KMS-11 (cell line): ENCODE data around the gene WDR27.

Source experiments
- H2AFZ ChIP-seq: fragments of 200-600 bp; sonication (generic); 2 replicates; pipeline ENCODE4 v1.6.1; 2016; ENCODE audit warnings: antibody characterized with exemption, mixed run types, low read depth
- H3K27ac ChIP-seq: fragments of 200-600 bp; sonication (generic); 2 replicates; pipeline ENCODE4 v1.6.1; 2016; ENCODE audit warnings: mild to moderate bottlenecking, mixed run types
- H3K27me3 ChIP-seq: fragments of 200-600 bp; sonication (generic); 2 replicates; pipeline ENCODE4 v1.6.1; 2017; ENCODE audit warnings: mild to moderate bottlenecking, low read depth, mixed run types, moderate library complexity; ENCODE audit not compliant: insufficient read depth
- H3K36me3 ChIP-seq: fragments of 200-600 bp; sonication (generic); 2 replicates; pipeline ENCODE4 v1.6.1; 2017; ENCODE audit warnings: mild to moderate bottlenecking, mixed run types; ENCODE audit not compliant: insufficient read depth
- H3K4me1 ChIP-seq: fragments of 200-600 bp; sonication (generic); 2 replicates; pipeline ENCODE4 v1.6.1; 2016; ENCODE audit warnings: mild to moderate bottlenecking, low read depth, mixed run types; ENCODE audit not compliant: poor library complexity, severe bottlenecking
- H3K4me2 ChIP-seq: fragments of 200-600 bp; sonication (generic); 2 replicates; pipeline ENCODE4 v1.7.0; 2016; ENCODE audit warnings: mild to moderate bottlenecking, mixed run types
- H3K4me3 ChIP-seq: fragments of 200-600 bp; sonication (generic); IDR thresholded peaks from 2 replicates; pipeline ENCODE4 v1.6.1; 2017; ENCODE audit warnings: low read depth, low read length, mixed read lengths; ENCODE audit not compliant: insufficient read depth
- H3K79me2 ChIP-seq: fragments of 200-600 bp; sonication (generic); 2 replicates; pipeline ENCODE4 v1.6.1; 2016; ENCODE audit warnings: low read depth, mixed run types; ENCODE audit not compliant: insufficient read depth
- H3K9ac ChIP-seq: fragments of 200-600 bp; sonication (generic); 2 replicates; pipeline ENCODE4 v1.6.1; 2016; ENCODE audit warnings: mild to moderate bottlenecking, mixed run types
- H4K20me1 ChIP-seq: fragments of 200-600 bp; sonication (generic); 2 replicates; pipeline ENCODE4 v1.6.1; 2016; ENCODE audit warnings: mild to moderate bottlenecking, mixed run types; ENCODE audit not compliant: insufficient read depth
- TF ChIP-seq, protein P1 (sequence below): fragments of 200-600 bp; sonication (generic); conservative IDR thresholded peaks from 2 replicates; pipeline ENCODE4 v1.6.1; 2017; ENCODE audit warnings: low read depth, mild to moderate bottlenecking, antibody characterized with exemption, low read length, moderate library complexity, mixed read lengths

The WDR27 gene

DNA sequence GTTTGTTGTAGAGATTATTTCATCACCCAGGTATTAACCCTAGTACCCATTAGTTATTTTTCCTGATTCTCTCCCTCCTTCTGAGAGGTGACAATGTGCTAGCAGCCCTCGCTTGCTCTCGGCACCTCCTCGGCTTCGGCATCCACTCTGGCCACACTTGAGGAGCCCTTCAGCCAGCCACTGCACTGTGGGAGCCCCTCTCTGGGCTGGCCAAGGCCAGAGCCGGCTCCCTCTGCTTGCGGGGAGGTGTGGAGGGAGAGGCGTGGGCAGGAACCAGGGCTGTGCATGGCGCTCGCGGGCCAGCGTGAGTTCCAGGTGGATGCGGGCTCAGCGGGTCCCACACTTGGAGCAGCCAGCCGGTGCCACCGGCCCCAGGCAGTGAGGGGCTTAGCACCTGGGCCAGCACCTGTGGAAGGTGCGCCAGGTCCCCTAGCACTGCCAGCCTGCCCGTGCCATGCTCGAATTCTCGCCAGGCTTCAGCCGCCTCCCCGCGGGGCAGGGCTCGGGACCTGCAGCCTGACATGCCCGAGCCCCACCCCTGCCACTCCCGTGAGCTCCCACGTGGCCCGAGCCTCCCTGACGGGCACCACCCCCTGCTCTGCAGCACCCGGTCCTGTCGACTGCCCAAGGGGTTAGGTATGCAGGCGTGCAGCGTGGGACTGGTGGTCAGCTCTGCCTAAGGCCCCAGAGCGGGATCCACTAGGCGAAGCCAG lies 221.9 kb downstream of the WDR27 start:
- Histone ChIP-seq H4K20me1 (no peaks in the 10 kb centered on the region), H3K9ac (no peak overlapping the region), H3K4me1 (no peaks in the 10 kb centered on the region), H3K4me3 (no peak overlapping the region), H3K27ac (no peak overlapping the region), H3K27me3 (no peaks in the 10 kb centered on the region), H2AFZ (no peak overlapping the region), H3K4me2 (no peak overlapping the region), H3K36me3 (no peaks in the 10 kb centered on the region), H3K79me2 (no peaks in the 10 kb centered on the region)
- TF ChIP-seq, protein P1, sequence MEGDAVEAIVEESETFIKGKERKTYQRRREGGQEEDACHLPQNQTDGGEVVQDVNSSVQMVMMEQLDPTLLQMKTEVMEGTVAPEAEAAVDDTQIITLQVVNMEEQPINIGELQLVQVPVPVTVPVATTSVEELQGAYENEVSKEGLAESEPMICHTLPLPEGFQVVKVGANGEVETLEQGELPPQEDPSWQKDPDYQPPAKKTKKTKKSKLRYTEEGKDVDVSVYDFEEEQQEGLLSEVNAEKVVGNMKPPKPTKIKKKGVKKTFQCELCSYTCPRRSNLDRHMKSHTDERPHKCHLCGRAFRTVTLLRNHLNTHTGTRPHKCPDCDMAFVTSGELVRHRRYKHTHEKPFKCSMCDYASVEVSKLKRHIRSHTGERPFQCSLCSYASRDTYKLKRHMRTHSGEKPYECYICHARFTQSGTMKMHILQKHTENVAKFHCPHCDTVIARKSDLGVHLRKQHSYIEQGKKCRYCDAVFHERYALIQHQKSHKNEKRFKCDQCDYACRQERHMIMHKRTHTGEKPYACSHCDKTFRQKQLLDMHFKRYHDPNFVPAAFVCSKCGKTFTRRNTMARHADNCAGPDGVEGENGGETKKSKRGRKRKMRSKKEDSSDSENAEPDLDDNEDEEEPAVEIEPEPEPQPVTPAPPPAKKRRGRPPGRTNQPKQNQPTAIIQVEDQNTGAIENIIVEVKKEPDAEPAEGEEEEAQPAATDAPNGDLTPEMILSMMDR, result no peak

DNA sequence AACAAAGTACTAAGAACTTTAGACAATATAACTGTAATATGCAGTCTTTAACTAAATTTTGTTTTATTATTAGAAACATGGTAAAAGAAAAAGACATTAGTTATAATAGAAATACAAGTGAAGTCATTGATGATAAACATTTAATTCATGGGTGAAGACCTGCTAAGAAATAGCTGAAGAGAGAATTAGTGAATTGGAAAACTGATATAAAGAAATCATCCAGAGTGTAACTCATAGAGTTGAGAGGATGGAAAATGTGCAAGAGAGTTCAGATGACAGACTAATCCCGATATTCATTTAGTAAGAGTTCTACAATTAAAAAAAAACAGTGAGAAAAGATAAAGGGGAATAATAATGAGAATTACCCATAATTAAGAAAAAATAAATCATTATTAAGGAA lies 227.5 kb downstream of the WDR27 start:
- Histone ChIP-seq H3K27ac (peak overlapping the region; percentile 62; the same call in 1 of the 2 replicates), H3K4me2 (peak overlapping the region; percentile 46; the same call in 1 of the 2 replicates)

DNA sequence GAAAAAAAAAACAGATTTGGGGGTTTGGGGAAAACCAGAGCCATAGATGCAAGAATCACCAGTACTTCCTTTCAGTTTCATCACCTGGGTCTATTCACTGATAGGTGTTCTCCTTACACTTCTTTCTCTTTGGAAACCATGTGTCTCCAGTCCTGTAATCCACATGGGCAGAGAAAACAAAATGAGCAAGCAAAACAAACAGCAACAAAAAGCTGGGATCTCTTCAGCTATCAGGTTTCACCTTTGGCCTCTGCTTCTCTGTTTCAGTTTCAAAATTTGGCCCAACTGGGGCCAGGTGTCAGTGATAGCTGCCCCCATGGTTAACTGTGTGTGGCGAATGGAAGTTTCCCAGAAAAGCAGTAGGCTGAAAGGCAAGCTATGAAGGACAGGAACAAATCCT lies 228.2 kb downstream of the WDR27 start:
- H3K27me3 ChIP-seq, result no peaks in the 10 kb centered on the region
- TF ChIP-seq, protein P1, result no peak
- H3K36me3 ChIP-seq, result no peaks in the 10 kb centered on the region
- no peaks in the 10 kb centered on the region for H4K20me1 ChIP-seq
- peak overlapping the region; percentile 62 for H3K27ac ChIP-seq
- H3K4me2 ChIP-seq, result peak overlapping the region; percentile 46
- 0 out of 2 replicates have a peak overlapping the region, but pooled peaks have one; percentile 1 for H3K9ac ChIP-seq
- no peaks in the 10 kb centered on the region for H3K79me2 ChIP-seq
- H2AFZ ChIP-seq, result no peak overlapping the region
- peaks cover 41% of the 10 kb centered on the region for H3K4me1 ChIP-seq
- no peak overlapping the region for H3K4me3 ChIP-seq

More for the DNA sequence above, 227.5 kb downstream of the WDR27 start:
- Histone ChIP-seq H3K79me2 (no peaks in the 10 kb centered on the region), H4K20me1 (no peaks in the 10 kb centered on the region), H3K27me3 (no peaks in the 10 kb centered on the region), H3K9ac (no peak overlapping the region), H3K4me3 (no peak overlapping the region), H3K36me3 (no peaks in the 10 kb centered on the region), H3K4me1 (peaks cover 41% of the 10 kb centered on the region), H2AFZ (no peak overlapping the region)
- TF ChIP-seq, protein P1, result no peak

DNA sequence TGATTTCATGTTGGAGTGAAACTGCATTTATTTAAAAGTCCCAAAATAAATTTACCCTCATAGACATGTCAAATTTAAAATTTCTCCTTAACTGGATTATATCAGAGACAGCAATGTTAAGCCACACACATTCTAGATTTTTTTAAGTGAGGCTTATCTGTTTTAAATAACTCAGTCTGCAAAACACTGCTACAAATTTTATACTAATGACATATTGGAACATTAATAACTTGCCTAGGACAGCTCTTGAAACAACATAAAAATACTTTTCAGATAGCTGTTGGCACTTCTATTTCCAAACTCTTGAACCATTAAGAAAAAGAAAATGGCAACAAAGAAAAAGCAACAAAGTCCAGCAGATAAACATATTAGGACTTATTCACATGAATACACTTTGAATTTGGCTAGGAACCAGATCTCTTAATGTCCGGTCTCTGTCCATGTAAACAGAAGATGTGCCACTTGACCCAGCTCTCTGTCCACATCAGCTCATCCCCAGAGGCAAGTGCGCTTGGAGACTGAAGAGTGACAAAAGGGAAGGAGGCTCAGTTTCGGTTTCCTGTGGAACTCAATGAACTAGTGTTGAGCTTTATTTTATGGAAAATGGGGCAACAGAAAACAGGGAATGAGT lies 228.9 kb downstream of the WDR27 start:
- H3K4me3 ChIP-seq, result no peak overlapping the region
- H3K9ac ChIP-seq, result 0 out of 2 replicates have a peak overlapping the region, but pooled peaks have one; percentile 1
- no peak overlapping the region for H2AFZ ChIP-seq
- peak overlapping the region; percentile 62 for H3K27ac ChIP-seq
- peak overlapping the region; percentile 46 for H3K4me2 ChIP-seq
- H4K20me1 ChIP-seq, result no peaks in the 10 kb centered on the region
- H3K79me2 ChIP-seq, result no peaks in the 10 kb centered on the region
- TF ChIP-seq, protein P1, result no peak
- peaks cover 41% of the 10 kb centered on the region for H3K4me1 ChIP-seq
- H3K27me3 ChIP-seq, result no peaks in the 10 kb centered on the region
- no peaks in the 10 kb centered on the region for H3K36me3 ChIP-seq
